ENCODE results near the gene ZC3H7A. TPM values are rescaled to one million over a fixed set of nuclear protein-coding genes. Genes with fewer than 3 reads are reported as not detected.

ZC3H7A gene
- total and polyA plus RNA-seq, 2 of the 8 experiments (the other 6 are each of a cell fraction or from before 2014, with no cell fraction given), result 32.0 to 55.9 TPM

GRCh38 chr16:11783319-11784037, 13.6 kb downstream of the ZC3H7A start:
- Histone ChIP-seq H3K4me3 (ENCODE audit: extremely low read depth in 1 of 4, insufficient read depth in 2 of 4, low read depth in 3 of 4, low read length in 4 of 4) (no peak overlapping the region), H3K14ac (ENCODE audit: insufficient read length) (no peak overlapping the region), H3K23ac (ENCODE audit: insufficient read length) (no peak overlapping the region), H2BK15ac (ENCODE audit: low read length) (no peak overlapping the region), H2BK12ac (ENCODE audit: low read depth, low read length) (no peak overlapping the region), H3K18ac (ENCODE audit: extremely low read depth, low read length) (no peak overlapping the region), H3K56ac (replicated peaks; ENCODE audit: insufficient read length, low read depth, low read length) (no peak overlapping the region), H3K79me2 (ENCODE audit: control insufficient read depth in 1 of 2, insufficient read depth in 2 of 2, low read length in 2 of 2) (peaks cover 0 to 48% of the 10 kb centered on the region in 2 experiments; a peak in 2 of 4 replicates), H2AK5ac (ENCODE audit: low read depth, low read length) (no peak overlapping the region), H4K91ac (replicated peaks; ENCODE audit: insufficient read length, low read length) (no peak overlapping the region), H4K5ac (ENCODE audit: insufficient read length, low read depth, low read length) (no peak overlapping the region), H3K4me2 (ENCODE audit: insufficient read depth in 1 of 2, low read depth in 2 of 2, low read length in 2 of 2) (no peak overlapping the region), H2BK20ac (ENCODE audit: low read length) (no peak overlapping the region), H2BK5ac (ENCODE audit: low read depth, low read length) (no peak overlapping the region), H2AFZ (ENCODE audit: low read length) (no peak overlapping the region), H4K20me1 (replicated peaks in 1 of 2; ENCODE audit: control insufficient read depth in 1 of 2, insufficient read depth in 2 of 2, low read length in 2 of 2) (peaks cover 2 to 3% of the 10 kb centered on the region in 2 experiments), H4K8ac (ENCODE audit: extremely low read depth, insufficient read depth, low read length) (no peak overlapping the region), H3K27me3 (replicated peaks in 1 of 4; ENCODE audit: control insufficient read depth in 3 of 4, extremely low read depth in 1 of 4, insufficient read depth in 3 of 4, low read length in 3 of 4) (no peaks in the 10 kb centered on the region), H3K27ac (ENCODE audit: low read depth, low read length) (no peak overlapping the region), H3K23me2 (ENCODE audit: low read depth, low read length) (no peaks in the 10 kb centered on the region; the same call in 1 of the 2 replicates), H3K4me1 (replicated peaks in 1 of 4; ENCODE audit: control insufficient read depth in 3 of 4, insufficient read depth in 4 of 4, low read length in 3 of 4) (no peaks in the 10 kb centered on the region), H3K36me3 (ENCODE audit: control insufficient read depth in 2 of 4, insufficient read depth in 4 of 4, low read length in 3 of 4) (peaks cover 0 to 5% (median 0%) of the 10 kb centered on the region in 4 experiments; a peak in 3 of 8 replicates), H3K79me1 (ENCODE audit: low read depth, low read length) (peaks cover 10% of the 10 kb centered on the region; the same call in 1 of the 2 replicates), H3K4ac (replicated peaks; ENCODE audit: insufficient read length, low read depth, low read length) (no peak overlapping the region), H3K9ac (replicated peaks in 1 of 4; ENCODE audit: extremely low read depth in 1 of 4, low read depth in 3 of 4, low read length in 3 of 4) (no peak overlapping the region; a peak in 1 of 7 replicates), H3K9me3 (ENCODE audit: insufficient read depth in 2 of 2, low read depth in 1 of 2, low read length in 1 of 2) (no peaks in the 10 kb centered on the region), H2BK120ac (replicated peaks; ENCODE audit: low read depth, low read length) (no peak overlapping the region)
- CTCF ChIA-PET (ENCODE audit: partially characterized antibody), result interaction anchor here (0.6 to 3.2 kb wide), 3 partner anchors 13 to 69 kb away, joined by 3 to 14 read pairs (median 4); partner anchors contain the start of gene ZC3H7A
- no peak for DNase-seq (ENCODE audit: low read depth in 1 of 2, low spot score in 2 of 2)
- 92% methylated on average over 5 of the region's 5 CpGs; no CpG with 5 or more reads in 1 of the 2 experiments for WGBS, 2 experiments (ENCODE audit: extremely low coverage in 1 of 2, insufficient coverage in 1 of 2, insufficient read length in 1 of 2, insufficient replicate concordance in 2 of 2, low coverage in 1 of 2, low lambda C conversion rate in 2 of 2, missing lambda C conversion rate in 1 of 2)
- no peak for TF ChIP-seq CHD2 (IDR thresholded peaks at IDR 0.05; ENCODE audit: low read length)
- TF ChIP-seq KDM1A (IDR thresholded peaks at IDR 0.05; ENCODE audit: borderline replicate concordance, low read length), result no peak
- TF ChIP-seq CHD1 (IDR thresholded peaks at IDR 0.05; ENCODE audit: low read depth, low read length), result no peak
- no peak for TF ChIP-seq PHF8 (conservative IDR thresholded peaks at IDR 0.05; ENCODE audit: low read depth, low read length)
- TF ChIP-seq NRF1 (IDR thresholded peaks at IDR 0.05; ENCODE audit: low read depth, low read length), result no peak
- TF ChIP-seq ZNF274 (IDR thresholded peaks at IDR 0.05; ENCODE audit: borderline replicate concordance, extremely low read depth, low read length), result no peak
- TF ChIP-seq MAFK (IDR thresholded peaks at IDR 0.05; ENCODE audit: low read depth, low read length), result no peak
- no peak for TF ChIP-seq RAD21 (IDR thresholded peaks at IDR 0.05 in 1 of 2, conservative IDR thresholded peaks at IDR 0.05 in 1 of 2; ENCODE audit: low read depth in 2 of 2, low read length in 2 of 2)
- POLR2A ChIA-PET (ENCODE audit: partially characterized antibody), result interaction anchor here (1.2 to 1.4 kb wide), 2 partner anchors 11 to 114 kb away, joined by 3 read pairs; no protein-coding TSS in a partner anchor
- no peak for FAIRE-seq
